Upper lobe of right lung (tissue), 1 donor: ENCODE measurements around the gene AKR1C3. TPM values are rescaled to one million over a fixed set of nuclear protein-coding genes. Genes with fewer than 3 reads are reported as not detected.
"Not testable (repeated sequence)": the region's sequence is repeated elsewhere in the genome, so short reads cannot be mapped to it uniquely, and the experiment has no call there.

ENCODE experiments used
- ATAC-seq: fragments of 200-7000 bp; cut with Tn5 transposase; one replicate; pipeline ENCODE4 v1.9.1; 2020; ENCODE audit warnings: mild to moderate bottlenecking, moderate library complexity
- DNase-seq: peaks from one replicate; pipeline ENCODE4 v3.0.0-alpha.2; 2020
- H3K27ac ChIP-seq: fragments of 200-600 bp; one replicate; pipeline ENCODE4 v1.8.0; 2022
- H3K27me3 ChIP-seq: fragments of 200-600 bp; one replicate; pipeline ENCODE4 v1.8.0; 2022; ENCODE audit warnings: mild to moderate bottlenecking
- H3K36me3 ChIP-seq: fragments of 200-600 bp; one replicate; pipeline ENCODE4 v1.8.0; 2022
- H3K4me1 ChIP-seq: fragments of 200-600 bp; one replicate; pipeline ENCODE4 v1.8.0; 2022
- H3K4me3 ChIP-seq: fragments of 200-600 bp; one replicate; pipeline ENCODE4 v1.8.0; 2022; ENCODE audit warnings: mild to moderate bottlenecking
- H3K9me3 ChIP-seq: fragments of 200-600 bp; one replicate; pipeline ENCODE4 v1.8.0; 2022
- CTCF ChIP-seq: fragments of 200-600 bp; IDR thresholded peaks from one replicate; pipeline ENCODE4 v1.8.0; 2022; ENCODE audit warnings: antibody characterized with exemption
- intact Hi-C: fragments of 100-400 bp; cut with DNase I; formaldehyde crosslinking; loops from one replicate; pipeline ENCODE4 v1.11.0; 2022
- total RNA-seq: library from RNA; stranded (reverse); fragmentation: NEBNext Ultra II Directional; extraction: Animal tissue kit (Norgen Biotek cat#: 25700); gene quantifications from one replicate; pipeline ENCODE4 v1.2.1, GENCODE V29; 2021
- donor health status: DM: no; HTN: yes; CAD: no; lungs with severe emphysema.

The AKR1C3 gene
- total RNA-seq, 1 donor from 2014 or later: 63.6 TPM

DNA sequence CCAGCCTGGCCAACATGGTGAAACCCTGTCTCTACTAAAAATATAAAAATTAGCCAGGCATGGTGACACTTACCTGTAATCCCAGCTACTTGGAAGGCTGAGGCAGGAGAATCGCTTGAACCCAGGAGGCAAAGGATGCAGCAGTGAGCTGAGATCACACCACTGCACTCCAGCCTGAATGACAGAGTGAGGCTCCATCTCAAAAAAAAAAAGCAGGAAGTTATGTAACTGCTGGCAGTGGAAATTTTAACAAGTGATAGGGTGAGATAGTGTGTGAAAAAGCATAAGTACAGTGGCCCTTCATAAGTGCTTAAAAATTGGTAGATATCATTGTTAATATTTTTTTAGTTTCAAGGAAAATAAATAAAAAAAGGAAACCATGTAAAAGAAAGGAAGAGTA lies 12.3 kb downstream of the AKR1C3 start:
- peaks cover 39% of the 10 kb centered on the region for H3K36me3 ChIP-seq
- no peak for DNase-seq
- intact Hi-C loops: no loop called here
- H3K4me3 ChIP-seq: no peak overlapping the region
- H3K4me1 ChIP-seq: no peaks in the 10 kb centered on the region
- no peak for TF ChIP-seq CTCF
- H3K27ac ChIP-seq: no peak overlapping the region
- H3K9me3 ChIP-seq: no peaks in the 10 kb centered on the region
- no peak for ATAC-seq
- H3K27me3 ChIP-seq: no peaks in the 10 kb centered on the region

DNA sequence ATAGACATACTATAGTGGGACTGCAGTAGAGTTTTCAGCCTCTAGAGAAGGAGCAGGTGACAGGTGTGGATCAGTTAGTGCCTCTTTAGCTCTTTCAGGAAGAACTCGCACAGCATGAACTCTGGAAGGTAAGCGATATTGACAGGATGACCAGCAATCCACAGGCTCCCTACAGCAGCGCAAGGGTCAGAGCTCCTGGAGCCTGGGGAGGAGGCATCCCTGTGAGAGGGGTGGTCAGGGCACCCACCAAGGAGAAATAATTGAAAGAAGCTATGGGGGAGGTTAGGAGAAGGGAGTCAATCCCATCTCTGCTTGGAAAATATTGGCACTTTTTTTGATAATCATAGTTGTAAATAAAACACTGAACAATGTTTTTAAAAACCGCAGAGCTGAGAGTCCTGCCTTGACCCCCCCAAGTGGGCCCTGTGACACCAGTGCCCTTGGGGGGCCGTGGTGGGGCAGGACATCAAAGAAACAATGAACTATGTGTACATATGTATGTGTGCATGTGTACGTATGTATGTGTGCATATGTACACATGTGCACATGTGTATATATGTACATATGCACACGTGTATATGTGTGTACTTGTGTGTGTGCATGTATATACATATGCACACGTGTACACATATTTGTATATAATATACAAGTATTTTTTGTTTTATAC lies 13.8 kb downstream of the AKR1C3 start:
- TF ChIP-seq CTCF: no peak
- H3K4me3 ChIP-seq: no peak overlapping the region
- H3K9me3 ChIP-seq: no peaks in the 10 kb centered on the region
- H3K27me3 ChIP-seq: no peaks in the 10 kb centered on the region
- intact Hi-C loops: no loop called here
- H3K4me1 ChIP-seq: no peaks in the 10 kb centered on the region
- H3K27ac ChIP-seq: no peak overlapping the region
- no peak for DNase-seq
- ATAC-seq: no peak
- H3K36me3 ChIP-seq: peaks cover 35% of the 10 kb centered on the region

GRCh38 chr10:5108658-5109416 lies 14.6 kb downstream of the AKR1C3 start:
- Histone ChIP-seq H3K4me1 (no peaks in the 10 kb centered on the region), H3K27ac (no peak overlapping the region), H3K4me3 (no peak overlapping the region), H3K36me3 (peaks cover 28% of the 10 kb centered on the region), H3K27me3 (no peaks in the 10 kb centered on the region), H3K9me3 (no peaks in the 10 kb centered on the region)
- intact Hi-C loops: no loop called here
- DNase-seq (no peak), ATAC-seq (no peak)
- TF ChIP-seq CTCF: no peak

DNA sequence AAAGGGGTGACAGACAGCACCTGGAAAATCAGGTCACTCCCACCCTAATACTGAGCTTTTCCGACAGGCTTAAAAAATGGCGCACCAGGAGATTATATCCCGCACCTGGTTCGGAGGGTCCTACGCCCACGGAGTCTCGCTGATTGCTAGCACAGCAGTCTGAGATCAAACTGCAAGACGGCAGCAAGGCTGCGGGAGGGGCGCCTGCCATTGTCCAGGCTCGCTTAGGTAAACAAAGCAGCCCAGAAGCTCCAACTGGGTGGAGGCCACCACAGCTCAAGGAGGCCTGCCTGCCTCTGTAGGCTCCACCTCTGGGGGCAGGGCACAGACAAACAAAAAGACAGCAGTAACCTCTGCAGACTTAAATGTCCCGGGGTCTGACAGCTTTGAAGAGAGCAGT lies 15.6 kb downstream of the AKR1C3 start:
- H3K27ac ChIP-seq, H3K4me3 ChIP-seq, H3K27me3 ChIP-seq, ATAC-seq, DNase-seq, intact Hi-C loops, H3K4me1 ChIP-seq, H3K9me3 ChIP-seq: not testable (repeated sequence)
- H3K36me3 ChIP-seq: peaks cover 24% of the 10 kb centered on the region

- Histone ChIP-seq H3K9me3 (no peaks in the 10 kb centered on the region), H3K4me3 (no peak overlapping the region), H3K4me1 (no peaks in the 10 kb centered on the region), H3K27me3 (no peaks in the 10 kb centered on the region), H3K27ac (no peak overlapping the region), H3K36me3 (no peaks in the 10 kb centered on the region)
- DNase-seq (no peak), ATAC-seq (no peak)
- TF ChIP-seq CTCF: no peak
- intact Hi-C loops: no loop called here
Measured at GRCh38 chr10:5116621-5117020, 22.4 kb downstream of the AKR1C3 start.

DNA sequence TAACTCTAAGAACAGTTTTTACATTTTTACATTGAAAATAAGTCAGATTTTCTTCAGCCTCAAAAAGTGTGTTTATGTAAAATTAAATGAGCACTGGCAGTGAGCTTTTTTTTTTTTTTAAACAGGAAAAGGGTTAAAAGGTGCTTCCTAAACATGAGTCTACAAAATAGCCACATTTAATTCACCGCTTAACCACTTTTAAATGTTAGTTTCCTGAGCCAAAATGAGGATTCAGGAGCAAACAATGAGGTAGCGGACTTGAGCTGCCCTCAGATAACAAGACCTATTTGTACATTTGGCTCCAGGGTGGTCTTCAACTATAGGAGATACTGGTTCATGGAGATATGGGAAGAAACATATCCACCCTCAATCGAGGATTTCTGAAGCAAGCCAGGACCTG lies 22.8 kb downstream of the AKR1C3 start:
- Histone ChIP-seq H3K36me3 (no peaks in the 10 kb centered on the region), H3K9me3 (no peaks in the 10 kb centered on the region), H3K4me1 (no peaks in the 10 kb centered on the region), H3K27ac (no peak overlapping the region), H3K4me3 (no peak overlapping the region), H3K27me3 (no peaks in the 10 kb centered on the region)
- intact Hi-C loops: no loop called here
- no peak for TF ChIP-seq CTCF
- ATAC-seq: no peak
- DNase-seq: no peak

GRCh38 chr10:5119997-5120396 lies 25.8 kb downstream of the AKR1C3 start:
- H3K27ac ChIP-seq, H3K4me1 ChIP-seq, H3K36me3 ChIP-seq, H3K4me3 ChIP-seq, intact Hi-C loops, H3K9me3 ChIP-seq, DNase-seq, ATAC-seq, H3K27me3 ChIP-seq: not testable (repeated sequence)
